GM12878 (cell line): ENCODE measurements around the gene PLXNC1. TPM values are rescaled to one million over a fixed set of nuclear protein-coding genes. Genes with fewer than 3 reads are reported as not detected.

ENCODE experiments used
- CBX5 ChIP-seq: sonication (generic); IDR thresholded peaks from 2 replicates; pipeline ENCODE4 v1.6.1; 2016; ENCODE audit warnings: low read depth, moderate library complexity, mild to moderate bottlenecking, inconsistent platforms
- CEBPB ChIP-seq, 2 experiments: fragments of 150-350 bp in 1 of 2; IDR thresholded peaks; 2 replicates each; pipeline ENCODE4 v1.6.1; 2012 to 2014; ENCODE audit warnings: low read depth in 2 of 2, low read length in 2 of 2, borderline replicate concordance in 1 of 2, inconsistent platforms in 1 of 2
- CHD1 ChIP-seq: IDR thresholded peaks from 2 replicates; pipeline ENCODE4 v1.6.1; 2012; ENCODE audit warnings: low read depth, low read length, improper control_type of control experiment
- CHD2 ChIP-seq: IDR thresholded peaks from 2 replicates; pipeline ENCODE4 v1.6.1; 2011; ENCODE audit warnings: low read depth, low read length, improper control_type of control experiment, borderline replicate concordance
- E2F8 ChIP-seq: fragments of 450-650 bp; IDR thresholded peaks from 2 replicates; pipeline ENCODE4 v1.6.1; 2018; ENCODE audit warnings: mild to moderate bottlenecking, low read depth, moderate library complexity; ENCODE audit not compliant: partially characterized antibody
- ELK1 ChIP-seq: IDR thresholded peaks from 2 replicates; pipeline ENCODE4 v1.6.1; 2012; ENCODE audit warnings: low read depth, low read length, improper control_type of control experiment
- MTA2 ChIP-seq: fragments of 450-650 bp; IDR thresholded peaks from 2 replicates; pipeline ENCODE4 v1.6.1; 2016; ENCODE audit warnings: low read depth, mild to moderate bottlenecking, moderate library complexity
- NR2C2 ChIP-seq: IDR thresholded peaks from 2 replicates; pipeline ENCODE4 v1.6.1; 2011; ENCODE audit warnings: borderline replicate concordance, low read depth; ENCODE audit not compliant: control insufficient read depth, insufficient read length
- PRDM15 ChIP-seq: fragments of 450-650 bp; formaldehyde crosslinking; IDR thresholded peaks from 2 replicates; pipeline ENCODE4 v1.4.0; 2020; ENCODE audit warnings: mild to moderate bottlenecking, moderate library complexity
- RFX5 ChIP-seq: IDR thresholded peaks from 2 replicates; pipeline ENCODE4 v1.6.1; 2011; ENCODE audit warnings: low read depth, low read length, improper control_type of control experiment
- SMAD1 ChIP-seq: fragments of 450-650 bp; IDR thresholded peaks from 2 replicates; pipeline ENCODE4 v1.6.1; 2018; ENCODE audit warnings: mild to moderate bottlenecking, low read depth; ENCODE audit not compliant: partially characterized antibody
- SPI1 ChIP-seq: IDR thresholded peaks from 2 replicates; pipeline ENCODE4 v1.6.1; 2011; ENCODE audit warnings: low read depth, mild to moderate bottlenecking, low read length, moderate library complexity, borderline replicate concordance; ENCODE audit not compliant: insufficient read depth
- SREBF1 ChIP-seq: IDR thresholded peaks from 2 replicates; pipeline ENCODE4 v1.6.1; 2012; ENCODE audit warnings: mild to moderate bottlenecking, low read length
- SREBF2 ChIP-seq: IDR thresholded peaks from 2 replicates; pipeline ENCODE4 v1.6.1; 2012; ENCODE audit warnings: mild to moderate bottlenecking, low read length
- polyA plus RNA-seq, 11 experiments: library from polyadenylated mRNA; depleted of rRNA in 4 of 11; unstranded in 6 of 11; stranded (reverse) in 5 of 11; fragments of >200 nt; fragmentation: Nextera tagmentation in 4 of 11; fragmentation: Illumina TruSeq in 1 of 11; extraction: Ambion mirVana in 4 of 11; extraction: Trizol in 1 of 11; gene quantifications; 1 replicate in 1 of 11; 2 replicates in 10 of 11; pipeline versions ENCODE4 v1.2.1 to v1.2.3, GENCODE V29; 2011 to 2016; ENCODE audit warnings: inconsistent platforms in 2 of 11, missing spikeins in 2 of 11, low read depth in 1 of 11
- total RNA-seq, 4 experiments: library from RNA; depleted of rRNA in 3 of 4; stranded (reverse); fragments of >200 nt in 3 of 4; fragmentation: Illumina TruSeq in 1 of 4; extraction: Trizol in 1 of 4; gene quantifications; 2 replicates each; pipeline versions ENCODE4 v1.2.1 to v1.2.3, GENCODE V29; 2013 to 2021

The PLXNC1 gene
- total and polyA plus RNA-seq, 10 of the 15 experiments (the other 5 are each of a cell fraction or from before 2014, with no cell fraction given): 5.2 to 41.2 (median 24.6) TPM

GRCh38 chr12:94329366-94329765 is 181.0 kb downstream of the PLXNC1 start (continued):
- TF ChIP-seq PRDM15 (CRISPR knock-in tag): no peak
- no peak for TF ChIP-seq CEBPB (IDR thresholded peaks at IDR 0.05; ENCODE audit: borderline replicate concordance in 1 of 2, low read depth in 2 of 2, low read length in 2 of 2)
- TF ChIP-seq SPI1: no peak
- TF ChIP-seq CHD1: no peak
- TF ChIP-seq MTA2: no peak
- no peak for TF ChIP-seq ELK1
- no peak for TF ChIP-seq SREBF2
- no peak for TF ChIP-seq CBX5
- TF ChIP-seq E2F8: no peak
- TF ChIP-seq RFX5: no peak
- TF ChIP-seq SMAD1: no peak
- no peak for TF ChIP-seq CHD2
- TF ChIP-seq NR2C2: no peak
- TF ChIP-seq SREBF1: no peak
